WTC11 (cell line): ENCODE results near the gene GATAD2A. TPM values are rescaled to one million over a fixed set of nuclear protein-coding genes. Genes with fewer than 3 reads are reported as not detected.

Experiments
- ATAC-seq: fragments of 200-7000 bp; cut with Tn5 transposase; 2 replicates; pipeline ENCODE4 v1.10.0; 2021; ENCODE audit warnings: mild to moderate bottlenecking, moderate library complexity
- CTCF ChIA-PET: fragments of 300-600 bp; sonication (Branson Sonifier 250); formaldehyde crosslinking; loops from one replicate; lab custom pipeline; 2021; ENCODE audit warnings: antibody characterized with exemption; lab: Charles Lee
- POLR2A ChIA-PET: fragments of 350-600 bp; sonication (Branson Sonifier 250); formaldehyde crosslinking; loops from one replicate; lab custom pipeline; 2021; ENCODE audit warnings: antibody characterized with exemption; lab: Charles Lee
- DNase-seq: peaks from one replicate; pipeline ENCODE4 v3.0.0; 2021; ENCODE audit warnings: low spot score
- H3K27ac Mint-ChIP-seq: 2 replicates; pipeline ENCODE4 v1.8.0; 2021; ENCODE audit warnings: mixed read lengths
- H3K27me3 Mint-ChIP-seq: 2 replicates; pipeline ENCODE4 v1.8.0; 2021; ENCODE audit warnings: low read depth, mild to moderate bottlenecking, moderate library complexity, mixed read lengths
- H3K36me3 Mint-ChIP-seq: 2 replicates; pipeline ENCODE4 v1.8.0; 2021; ENCODE audit warnings: mixed read lengths
- H3K4me1 Mint-ChIP-seq: 2 replicates; pipeline ENCODE4 v1.8.0; 2022; ENCODE audit warnings: mixed read lengths
- H3K4me3 Mint-ChIP-seq: 2 replicates; pipeline ENCODE4 v1.8.0; 2021; ENCODE audit warnings: mild to moderate bottlenecking, moderate library complexity, mixed read lengths
- H3K9me3 Mint-ChIP-seq: 2 replicates; pipeline ENCODE4 v1.8.0; 2021; ENCODE audit warnings: mixed read lengths
- AFF4 ChIP-seq: sonication (generic); formaldehyde crosslinking; IDR thresholded peaks from 2 replicates; pipeline ENCODE4 v1.8.1; 2023; ENCODE audit warnings: mild to moderate bottlenecking, missing genetic modification reagents, borderline replicate concordance
- ATF3 ChIP-seq: sonication (generic); formaldehyde crosslinking; conservative IDR thresholded peaks from 2 replicates; pipeline ENCODE4 v1.8.1; 2022; ENCODE audit warnings: mild to moderate bottlenecking, missing genetic modification reagents
- CDX4 ChIP-seq: fragments of 250-450 bp; sonication (Bioruptor Pico); IDR thresholded peaks from 2 replicates; pipeline ENCODE4 v1.9.0; 2021; ENCODE audit warnings: moderate library complexity, mild to moderate bottlenecking, inconsistent platforms, borderline replicate concordance
- CREM ChIP-seq: sonication (generic); formaldehyde crosslinking; IDR thresholded peaks from 2 replicates; pipeline ENCODE4 v1.8.1; 2022; ENCODE audit warnings: mild to moderate bottlenecking, missing genetic modification reagents, moderate library complexity
- E2F5 ChIP-seq: sonication (generic); formaldehyde crosslinking; IDR thresholded peaks from 2 replicates; pipeline ENCODE4 v1.8.1; 2022; ENCODE audit warnings: mild to moderate bottlenecking, moderate library complexity, missing genetic modification reagents
- ERG ChIP-seq: fragments of 250-450 bp; sonication (Bioruptor Pico); IDR thresholded peaks from 2 replicates; pipeline ENCODE4 v1.8.0; 2021; ENCODE audit warnings: mild to moderate bottlenecking
- ESRRA ChIP-seq: sonication (generic); formaldehyde crosslinking; IDR thresholded peaks from 2 replicates; pipeline ENCODE4 v1.8.1; 2022; ENCODE audit warnings: mild to moderate bottlenecking, missing genetic modification reagents, borderline replicate concordance
- FOXK1 ChIP-seq: sonication (generic); formaldehyde crosslinking; IDR thresholded peaks from 2 replicates; pipeline ENCODE4 v1.8.0; 2022; ENCODE audit warnings: mild to moderate bottlenecking, moderate library complexity, missing genetic modification reagents
- GRHL2 ChIP-seq: fragments of 250-450 bp; sonication (Bioruptor Pico); IDR thresholded peaks from 2 replicates; pipeline ENCODE4 v1.8.0; 2022; ENCODE audit warnings: mild to moderate bottlenecking, moderate library complexity; ENCODE audit not compliant: insufficient replicate concordance, severe bottlenecking
- GTF2I ChIP-seq: fragments of 250-450 bp; sonication (Bioruptor Pico); conservative IDR thresholded peaks from 2 replicates; pipeline ENCODE4 v1.4.0; 2021; ENCODE audit warnings: mild to moderate bottlenecking
- IRF1 ChIP-seq: sonication (generic); formaldehyde crosslinking; IDR thresholded peaks from 2 replicates; pipeline ENCODE4 v1.8.0; 2023; ENCODE audit warnings: missing genetic modification reagents
- IRF2 ChIP-seq: sonication (generic); formaldehyde crosslinking; IDR thresholded peaks from 2 replicates; pipeline ENCODE4 v1.8.0; 2022; ENCODE audit warnings: low read depth, missing genetic modification reagents, borderline replicate concordance
- MLX ChIP-seq: sonication (generic); formaldehyde crosslinking; IDR thresholded peaks from 2 replicates; pipeline ENCODE4 v1.8.1; 2023; ENCODE audit warnings: mild to moderate bottlenecking, missing genetic modification reagents, moderate library complexity
- NFATC4 ChIP-seq: fragments of 250-450 bp; sonication (Bioruptor Pico); IDR thresholded peaks from 2 replicates; pipeline ENCODE4 v1.9.0; 2021; ENCODE audit warnings: mild to moderate bottlenecking
- NR3C1 ChIP-seq: sonication (generic); formaldehyde crosslinking; conservative IDR thresholded peaks from 2 replicates; pipeline ENCODE4 v1.8.1; 2023; ENCODE audit warnings: low read depth, mild to moderate bottlenecking, missing genetic modification reagents
- OVOL2 ChIP-seq: fragments of 250-450 bp; sonication (Bioruptor Pico); IDR thresholded peaks from 2 replicates; pipeline ENCODE4 v1.9.0; 2021; ENCODE audit warnings: mild to moderate bottlenecking, borderline replicate concordance
- SMAD4 ChIP-seq: sonication (generic); formaldehyde crosslinking; IDR thresholded peaks from 2 replicates; pipeline ENCODE4 v1.8.0; 2022; ENCODE audit warnings: mild to moderate bottlenecking, missing genetic modification reagents
- STAT6 ChIP-seq: sonication (generic); formaldehyde crosslinking; conservative IDR thresholded peaks from 2 replicates; pipeline ENCODE4 v1.8.1; 2023; ENCODE audit warnings: mild to moderate bottlenecking, low read depth, missing genetic modification reagents, moderate library complexity
- ZNF138 ChIP-seq: sonication (generic); formaldehyde crosslinking; conservative IDR thresholded peaks from 2 replicates; pipeline ENCODE4 v1.8.1; 2022; ENCODE audit warnings: mild to moderate bottlenecking, moderate library complexity, missing genetic modification reagents
- ZNF219 ChIP-seq: sonication (generic); formaldehyde crosslinking; IDR thresholded peaks from 2 replicates; pipeline ENCODE4 v1.8.0; 2023; ENCODE audit warnings: missing genetic modification reagents, mild to moderate bottlenecking, borderline replicate concordance
- ZNF263 ChIP-seq: sonication (generic); formaldehyde crosslinking; IDR thresholded peaks from 2 replicates; pipeline ENCODE4 v1.8.1; 2022; ENCODE audit warnings: low read depth, mild to moderate bottlenecking, moderate library complexity, missing genetic modification reagents
- ZNF396 ChIP-seq: fragments of 250-450 bp; sonication (Bioruptor Pico); IDR thresholded peaks from 2 replicates; pipeline ENCODE4 v1.8.0; 2021; ENCODE audit warnings: mild to moderate bottlenecking, moderate library complexity, borderline replicate concordance
- total RNA-seq: library from RNA; stranded (reverse); gene quantifications from 3 replicates; pipeline ENCODE4 v1.2.3, GENCODE V29; 2021

GATAD2A gene
- total RNA-seq, 1 experiment from 2014 or later: 209 TPM

- no peak for TF ChIP-seq ESRRA (CRISPR knock-in tag)
These were observed 124.4 kb downstream of the GATAD2A start (continued) for GRCh38 chr19:19529783-19530422.

GRCh38 chr19:19530423-19530804, 124.9 kb downstream of the GATAD2A start:
- no peaks in the 10 kb centered on the region for H3K9me3 Mint-ChIP-seq
- ChIA-PET POLR2A (no interaction called here), CTCF (interaction anchor here (0.5 to 14.4 kb wide), 6 partner anchors 10 to 593 kb away, joined by 3 to 408 read pairs (median 10); partner anchors contain the start of gene GMIP)
- TF ChIP-seq SMAD4 (CRISPR knock-in tag): no peak
- TF ChIP-seq NFATC4 (CRISPR knock-in tag): no peak
- TF ChIP-seq OVOL2 (CRISPR knock-in tag): no peak
- TF ChIP-seq MLX (CRISPR knock-in tag): no peak
- no peak for TF ChIP-seq NR3C1
- TF ChIP-seq ZNF219 (CRISPR knock-in tag): no peak
- TF ChIP-seq ZNF263: no peak
- no peak for TF ChIP-seq GRHL2
- TF ChIP-seq CDX4 (CRISPR knock-in tag): no peak
- no peak for TF ChIP-seq ZNF396 (CRISPR knock-in tag)
- no peak for TF ChIP-seq STAT6
- no peak for TF ChIP-seq ATF3 (CRISPR knock-in tag)
- no peak for TF ChIP-seq FOXK1 (CRISPR knock-in tag)
- TF ChIP-seq E2F5 (CRISPR knock-in tag): no peak
- no peak for TF ChIP-seq IRF1 (CRISPR knock-in tag)
- TF ChIP-seq GTF2I (CRISPR knock-in tag): no peak
- no peak overlapping the region for H3K4me3 Mint-ChIP-seq
- H3K27me3 Mint-ChIP-seq: no peaks in the 10 kb centered on the region; the same call in 1 of the 2 replicates
- peak; percentile 23 for ATAC-seq
- H3K27ac Mint-ChIP-seq: no peak overlapping the region
- H3K4me1 Mint-ChIP-seq: peaks cover 21% of the 10 kb centered on the region
- peaks cover 3% of the 10 kb centered on the region; the same call in 1 of the 2 replicates for H3K36me3 Mint-ChIP-seq
- no peak for DNase-seq

GRCh38 chr19:19530889-19531288, 125.4 kb downstream of the GATAD2A start:
- Mint-ChIP-seq H3K9me3 (no peaks in the 10 kb centered on the region), H3K4me3 (no peak overlapping the region), H3K36me3 (peaks cover 3% of the 10 kb centered on the region; the same call in 1 of the 2 replicates), H3K4me1 (peaks cover 21% of the 10 kb centered on the region), H3K27me3 (no peaks in the 10 kb centered on the region; the same call in 1 of the 2 replicates), H3K27ac (no peak overlapping the region)
- no peak for ATAC-seq
- DNase-seq: no peak
- ChIA-PET CTCF (interaction anchor here (0.5 to 14.4 kb wide), 10 partner anchors 10 to 594 kb away, joined by 3 to 408 read pairs (median 6); partner anchors contain the start of genes GATAD2A, GMIP and PBX4), POLR2A (no interaction called here)
- no peak for TF ChIP-seq CREM (CRISPR knock-in tag)
- no peak for TF ChIP-seq ZNF138 (CRISPR knock-in tag)
- TF ChIP-seq NR3C1: no peak
- TF ChIP-seq ERG (CRISPR knock-in tag): no peak
- TF ChIP-seq AFF4: no peak
- TF ChIP-seq IRF2 (CRISPR knock-in tag): no peak
